Neural cell (in vitro differentiated cells): Measurements from ENCODE around the gene GRAMD1B.

Experiments used
- CTCF ChIP-seq: fragments of 450-650 bp; IDR thresholded peaks from 2 replicates; pipeline ENCODE4 v1.5.1; 2014; ENCODE audit warnings: antibody characterized with exemption, mild to moderate bottlenecking, moderate library complexity; ENCODE audit not compliant: poor library complexity, severe bottlenecking
- EP300 ChIP-seq: fragments of 450-650 bp; conservative IDR thresholded peaks from 2 replicates; pipeline ENCODE4 v1.6.1; 2014; ENCODE audit warnings: antibody characterized with exemption, mild to moderate bottlenecking, moderate library complexity; ENCODE audit not compliant: poor library complexity, severe bottlenecking
- EZH2 ChIP-seq: fragments of 200-600, 300-800 bp; shearing (Covaris generic), sonication (generic); IDR thresholded peaks from 2 replicates; pipeline ENCODE4 v1.6.1; 2014; ENCODE audit warnings: antibody characterized with exemption, low read length, borderline replicate concordance, mild to moderate bottlenecking; ENCODE audit not compliant: insufficient read depth, poor library complexity, severe bottlenecking
- MXI1 ChIP-seq: fragments of 450-650 bp; conservative IDR thresholded peaks from 2 replicates; pipeline ENCODE4 v1.6.1; 2014; ENCODE audit warnings: antibody characterized with exemption, mild to moderate bottlenecking; ENCODE audit not compliant: poor library complexity, severe bottlenecking
- POLR2AphosphoS5 ChIP-seq: IDR thresholded peaks from 2 replicates; pipeline ENCODE4 v1.6.1; 2012
- RAD21 ChIP-seq: fragments of 450-650 bp; conservative IDR thresholded peaks from 2 replicates; pipeline ENCODE4 v1.6.1; 2014; ENCODE audit warnings: antibody characterized with exemption, mild to moderate bottlenecking, moderate library complexity
- REST ChIP-seq: IDR thresholded peaks from 2 replicates; pipeline ENCODE4 v1.6.1; 2012; ENCODE audit warnings: borderline replicate concordance
- SMC3 ChIP-seq: fragments of 450-650 bp; conservative IDR thresholded peaks from 2 replicates; pipeline ENCODE4 v1.6.1; 2014; ENCODE audit warnings: antibody characterized with exemption, mild to moderate bottlenecking, moderate library complexity; ENCODE audit not compliant: poor library complexity
- TAF1 ChIP-seq: IDR thresholded peaks from 2 replicates; pipeline ENCODE4 v1.6.1; 2012; ENCODE audit warnings: low read depth

- TF ChIP-seq EZH2 (no peak), REST (no peak), CTCF (no peak), SMC3 (no peak), POLR2AphosphoS5 (no peak), RAD21 (no peak), TAF1 (no peak), EP300 (no peak), MXI1 (no peak)
These were observed 51.6 kb downstream of the GRAMD1B start for GRCh38 chr11:123481640-123482039.
